D721Med (cell line): ENCODE measurements around the gene NPAT.

Source experiments
- DNase-seq: peaks from one replicate; pipeline ENCODE4 v3.0.0; 2011; ENCODE audit warnings: low spot score; ENCODE audit not compliant: insufficient read length
- FAIRE-seq: peaks from 2 replicates; lab custom pipeline; 2011; peaks lifted over from hg19 to GRCh38; lab: Jason Lieb, UNC
- CTCF ChIP-seq: IDR thresholded peaks from 2 replicates; pipeline ENCODE4 v1.5.1; 2012; ENCODE audit warnings: mild to moderate bottlenecking, control low read depth; ENCODE audit not compliant: insufficient read depth; ENCODE audit errors: missing control alignments

NPAT gene

GRCh38 chr11:108222574-108223347, at the start of gene NPAT, which contains the start of gene ATM:
Gene NPAT (minus strand): TSS chr11:108222638. CDS start chr11:108222536, 102 bp downstream.
Gene ATM (plus strand): TSS chr11:108223067. CDS start chr11:108227625, 4,558 bp downstream.
- no peak for FAIRE-seq
- TF ChIP-seq CTCF: peak; percentile 85
- peak; percentile 34 for DNase-seq

GRCh38 chr11:108269583-108269982, 47.1 kb upstream of the NPAT start:
- no peak for TF ChIP-seq CTCF
- FAIRE-seq: no peak
- DNase-seq: no peak

- no peak for FAIRE-seq
- no peak for DNase-seq
- TF ChIP-seq CTCF: no peak
Measured at GRCh38 chr11:108253176-108253575, 30.7 kb upstream of the NPAT start.

- no peak for TF ChIP-seq CTCF
- no peak for FAIRE-seq
- no peak for DNase-seq
Measured at GRCh38 chr11:108246885-108247284, 24.4 kb upstream of the NPAT start.

- FAIRE-seq (no peak), DNase-seq (no peak)
- TF ChIP-seq CTCF: no peak
Measured at GRCh38 chr11:108246308-108246707, 23.9 kb upstream of the NPAT start.

- no peak for TF ChIP-seq CTCF
- no peak for DNase-seq
- no peak for FAIRE-seq
Measured at GRCh38 chr11:108242422-108242821, 20.0 kb upstream of the NPAT start.
